Neural cell (in vitro differentiated cells): ENCODE measurements around the gene STAT3. TPM values are rescaled to one million over a fixed set of nuclear protein-coding genes. Genes with fewer than 3 reads are reported as not detected.
"Not testable (repeated sequence)": the region's sequence is repeated elsewhere in the genome, so short reads cannot be mapped to it uniquely, and the experiment has no call there.

Experiments used
- H2AFZ ChIP-seq: fragments of 200-600, 300-800 bp; sonication (generic), shearing (Covaris generic); 2 replicates; pipeline ENCODE4 v1.6.0; 2014; ENCODE audit warnings: low read depth, mild to moderate bottlenecking, antibody characterized with exemption, low read length, moderate library complexity
- H3F3A ChIP-seq: fragments of 200-600 bp; shearing (Covaris generic); 2 replicates; pipeline ENCODE4 v1.6.1; 2016; ENCODE audit warnings: mild to moderate bottlenecking, moderate library complexity, mixed read lengths, antibody characterized with exemption, low read length; ENCODE audit not compliant: insufficient read depth, poor library complexity, severe bottlenecking
- H3K27ac ChIP-seq: fragments of 200-600, 300-800 bp; sonication (generic), shearing (Covaris generic); 2 replicates; pipeline ENCODE4 v1.5.1; 2014; ENCODE audit warnings: mild to moderate bottlenecking, low read length, moderate library complexity
- H3K27me3 ChIP-seq: fragments of 300-800, 200-600 bp; sonication (generic), shearing (Covaris generic); 2 replicates; pipeline ENCODE4 v1.6.0; 2014; ENCODE audit warnings: mild to moderate bottlenecking, low read depth, low read length, moderate library complexity; ENCODE audit not compliant: insufficient read depth
- H3K36me3 ChIP-seq: fragments of 300-800, 200-600 bp; sonication (generic), shearing (Covaris generic); 2 replicates; pipeline ENCODE4 v1.5.1; 2014; ENCODE audit warnings: mild to moderate bottlenecking, antibody characterized with exemption, low read length, moderate library complexity; ENCODE audit not compliant: insufficient read depth
- H3K4me2 ChIP-seq: fragments of 300-800, 200-600 bp; sonication (generic), shearing (Covaris generic); 2 replicates; pipeline ENCODE4 v1.6.0; 2014; ENCODE audit warnings: mild to moderate bottlenecking, low read length
- H3K4me3 ChIP-seq: fragments of 300-800, 200-600 bp; sonication (generic), shearing (Covaris generic); 2 replicates; pipeline ENCODE4 v1.5.1; 2014; ENCODE audit warnings: mild to moderate bottlenecking, low read length, moderate library complexity
- H3K79me2 ChIP-seq: fragments of 200-600 bp; shearing (Covaris generic); replicated peaks from 2 replicates; pipeline ENCODE4 v1.6.0; 2014; ENCODE audit warnings: mild to moderate bottlenecking, low read length, moderate library complexity; ENCODE audit not compliant: insufficient read depth
- H3K9ac ChIP-seq: fragments of 300-800, 200-600 bp; sonication (generic), shearing (Covaris generic); 2 replicates; pipeline ENCODE4 v1.6.1; 2016; ENCODE audit warnings: mild to moderate bottlenecking, low read length, mixed read lengths
- H3K9me2 ChIP-seq: fragments of 200-600 bp; shearing (Covaris generic); 2 replicates; pipeline ENCODE4 v1.6.1; 2016; ENCODE audit warnings: mild to moderate bottlenecking, low read length, mixed read lengths; ENCODE audit not compliant: insufficient read depth
- H3K9me3 ChIP-seq: fragments of 200-600, 300-800 bp; sonication (generic), shearing (Covaris generic); 2 replicates; pipeline ENCODE4 v1.6.1; 2016; ENCODE audit warnings: mild to moderate bottlenecking, mixed run types, low read length, moderate library complexity, mixed read lengths
- H4K20me1 ChIP-seq: fragments of 200-600 bp; shearing (Covaris generic); 2 replicates; pipeline ENCODE4 v1.6.1; 2016; ENCODE audit warnings: mild to moderate bottlenecking, mixed run types; ENCODE audit not compliant: insufficient read depth
- EP300 ChIP-seq: fragments of 450-650 bp; conservative IDR thresholded peaks from 2 replicates; pipeline ENCODE4 v1.6.1; 2014; ENCODE audit warnings: antibody characterized with exemption, mild to moderate bottlenecking, moderate library complexity; ENCODE audit not compliant: poor library complexity, severe bottlenecking
- MXI1 ChIP-seq: fragments of 450-650 bp; conservative IDR thresholded peaks from 2 replicates; pipeline ENCODE4 v1.6.1; 2014; ENCODE audit warnings: antibody characterized with exemption, mild to moderate bottlenecking; ENCODE audit not compliant: poor library complexity, severe bottlenecking
- POLR2AphosphoS5 ChIP-seq: IDR thresholded peaks from 2 replicates; pipeline ENCODE4 v1.6.1; 2012
- RAD21 ChIP-seq: fragments of 450-650 bp; conservative IDR thresholded peaks from 2 replicates; pipeline ENCODE4 v1.6.1; 2014; ENCODE audit warnings: antibody characterized with exemption, mild to moderate bottlenecking, moderate library complexity
- REST ChIP-seq: IDR thresholded peaks from 2 replicates; pipeline ENCODE4 v1.6.1; 2012; ENCODE audit warnings: borderline replicate concordance
- SMC3 ChIP-seq: fragments of 450-650 bp; conservative IDR thresholded peaks from 2 replicates; pipeline ENCODE4 v1.6.1; 2014; ENCODE audit warnings: antibody characterized with exemption, mild to moderate bottlenecking, moderate library complexity; ENCODE audit not compliant: poor library complexity
- polyA plus RNA-seq: library from polyadenylated mRNA; depleted of rRNA; stranded (reverse); fragments of >200 nt; gene quantifications from 2 replicates; pipeline ENCODE4 v1.2.3, GENCODE V29; 2014
- TF ChIP-seq, protein P1 (sequence below): fragments of 450-650 bp; IDR thresholded peaks from 2 replicates; pipeline ENCODE4 v1.5.1; 2014; ENCODE audit warnings: antibody characterized with exemption, mild to moderate bottlenecking, moderate library complexity; ENCODE audit not compliant: poor library complexity, severe bottlenecking

STAT3 gene
- polyA plus RNA-seq, 1 donor from 2014 or later = 24.2 TPM

DNA sequence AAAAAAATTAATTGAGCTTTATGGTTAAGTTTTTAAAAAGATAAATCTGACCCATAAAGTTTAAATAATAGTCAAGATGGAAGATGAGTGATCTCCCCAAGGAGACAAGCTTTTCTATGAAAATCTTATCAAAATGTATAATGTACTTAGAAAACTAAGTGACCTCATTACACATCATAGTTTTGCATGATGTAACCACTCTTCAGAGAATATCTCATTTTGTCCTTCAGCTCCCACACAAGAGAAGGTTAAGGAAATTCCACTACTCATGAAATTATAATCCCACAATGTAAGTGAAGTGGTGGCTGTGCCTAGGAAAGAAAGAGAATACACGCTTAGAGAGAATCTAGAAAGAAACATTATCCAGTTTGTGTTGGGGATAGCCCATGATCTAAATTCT lies 14.3 kb downstream of the STAT3 start:
- no peaks in the 10 kb centered on the region for H3F3A ChIP-seq
- H4K20me1 ChIP-seq = no peaks in the 10 kb centered on the region

DNA sequence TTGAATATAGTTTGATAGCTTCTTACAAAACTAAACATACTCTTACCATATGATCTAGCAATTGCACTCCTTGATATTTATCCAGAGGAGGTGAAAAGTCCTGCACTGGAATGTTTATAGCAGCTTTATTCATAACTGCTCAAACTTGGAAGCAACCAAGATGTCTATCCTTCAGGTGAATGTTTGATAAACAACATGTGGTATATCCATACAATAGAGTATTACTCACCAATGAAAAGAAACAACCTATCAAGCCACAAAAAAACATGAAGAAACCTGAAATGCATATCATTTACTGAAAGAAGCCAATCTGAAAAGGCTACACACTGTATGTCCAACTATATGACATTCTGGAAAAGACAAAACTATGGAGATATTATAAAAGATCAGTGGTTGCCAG lies 16.1 kb downstream of the STAT3 start:
- Histone ChIP-seq H3K9me2 (no peaks in the 10 kb centered on the region), H3K4me3 (no peak overlapping the region), H3K9ac (no peak overlapping the region), H4K20me1 (no peaks in the 10 kb centered on the region), H3K27ac (no peak overlapping the region), H3K36me3 (no peaks in the 10 kb centered on the region), H3K4me2 (no peak overlapping the region), H3F3A (no peaks in the 10 kb centered on the region), H2AFZ (no peak overlapping the region), H3K79me2 (peaks cover 6% of the 10 kb centered on the region), H3K27me3 (no peaks in the 10 kb centered on the region), H3K9me3 (no peaks in the 10 kb centered on the region)
- TF ChIP-seq REST (no peak), SMC3 (no peak), EP300 (no peak), RAD21 (no peak)
- TF ChIP-seq, protein P1, sequence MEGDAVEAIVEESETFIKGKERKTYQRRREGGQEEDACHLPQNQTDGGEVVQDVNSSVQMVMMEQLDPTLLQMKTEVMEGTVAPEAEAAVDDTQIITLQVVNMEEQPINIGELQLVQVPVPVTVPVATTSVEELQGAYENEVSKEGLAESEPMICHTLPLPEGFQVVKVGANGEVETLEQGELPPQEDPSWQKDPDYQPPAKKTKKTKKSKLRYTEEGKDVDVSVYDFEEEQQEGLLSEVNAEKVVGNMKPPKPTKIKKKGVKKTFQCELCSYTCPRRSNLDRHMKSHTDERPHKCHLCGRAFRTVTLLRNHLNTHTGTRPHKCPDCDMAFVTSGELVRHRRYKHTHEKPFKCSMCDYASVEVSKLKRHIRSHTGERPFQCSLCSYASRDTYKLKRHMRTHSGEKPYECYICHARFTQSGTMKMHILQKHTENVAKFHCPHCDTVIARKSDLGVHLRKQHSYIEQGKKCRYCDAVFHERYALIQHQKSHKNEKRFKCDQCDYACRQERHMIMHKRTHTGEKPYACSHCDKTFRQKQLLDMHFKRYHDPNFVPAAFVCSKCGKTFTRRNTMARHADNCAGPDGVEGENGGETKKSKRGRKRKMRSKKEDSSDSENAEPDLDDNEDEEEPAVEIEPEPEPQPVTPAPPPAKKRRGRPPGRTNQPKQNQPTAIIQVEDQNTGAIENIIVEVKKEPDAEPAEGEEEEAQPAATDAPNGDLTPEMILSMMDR = no peak

More for the DNA sequence above, 14.3 kb downstream of the STAT3 start:
- Histone ChIP-seq H3K9ac (no peak overlapping the region), H2AFZ (no peak overlapping the region), H3K36me3 (no peaks in the 10 kb centered on the region), H3K4me3 (no peak overlapping the region), H3K27me3 (no peaks in the 10 kb centered on the region), H3K9me3 (no peaks in the 10 kb centered on the region), H3K79me2 (peaks cover 6% of the 10 kb centered on the region), H3K27ac (no peak overlapping the region), H3K4me2 (no peak overlapping the region), H3K9me2 (no peaks in the 10 kb centered on the region)
- TF ChIP-seq POLR2AphosphoS5 = no peak
- no peak for TF ChIP-seq MXI1

GRCh38 chr17:42368797-42369561 lies 19.3 kb downstream of the STAT3 start:
- not testable (repeated sequence) for H3K9me3 ChIP-seq, H3K79me2 ChIP-seq, H3F3A ChIP-seq, H2AFZ ChIP-seq, H3K4me2 ChIP-seq, H3K27ac ChIP-seq, H4K20me1 ChIP-seq, H3K9me2 ChIP-seq, H3K36me3 ChIP-seq, H3K27me3 ChIP-seq, H3K4me3 ChIP-seq, H3K9ac ChIP-seq

DNA sequence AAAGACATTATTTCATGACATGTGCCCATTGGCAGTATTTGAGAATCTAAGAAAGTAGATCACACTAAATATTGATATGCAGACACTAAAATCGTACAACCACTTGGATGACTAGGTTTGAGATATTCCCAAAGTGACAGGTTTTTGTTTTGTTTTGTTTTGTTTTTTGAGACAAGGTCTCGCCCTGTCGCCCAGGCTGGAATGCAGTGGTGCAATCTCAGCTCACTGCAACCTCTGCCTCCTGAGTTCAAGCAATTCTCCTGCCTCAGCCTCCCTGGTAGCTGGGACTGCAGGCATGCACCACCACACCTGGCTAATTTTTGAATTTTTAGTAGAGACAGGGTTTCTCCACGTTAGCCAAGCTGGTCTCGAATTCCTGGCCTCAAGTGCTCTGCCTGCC lies 19.9 kb downstream of the STAT3 start:
- H3F3A ChIP-seq, H3K27me3 ChIP-seq, H3K9me2 ChIP-seq, H3K4me3 ChIP-seq, H3K4me2 ChIP-seq, H2AFZ ChIP-seq, H3K9ac ChIP-seq, H4K20me1 ChIP-seq, H3K27ac ChIP-seq, H3K36me3 ChIP-seq, H3K9me3 ChIP-seq, H3K79me2 ChIP-seq: not testable (repeated sequence)

DNA sequence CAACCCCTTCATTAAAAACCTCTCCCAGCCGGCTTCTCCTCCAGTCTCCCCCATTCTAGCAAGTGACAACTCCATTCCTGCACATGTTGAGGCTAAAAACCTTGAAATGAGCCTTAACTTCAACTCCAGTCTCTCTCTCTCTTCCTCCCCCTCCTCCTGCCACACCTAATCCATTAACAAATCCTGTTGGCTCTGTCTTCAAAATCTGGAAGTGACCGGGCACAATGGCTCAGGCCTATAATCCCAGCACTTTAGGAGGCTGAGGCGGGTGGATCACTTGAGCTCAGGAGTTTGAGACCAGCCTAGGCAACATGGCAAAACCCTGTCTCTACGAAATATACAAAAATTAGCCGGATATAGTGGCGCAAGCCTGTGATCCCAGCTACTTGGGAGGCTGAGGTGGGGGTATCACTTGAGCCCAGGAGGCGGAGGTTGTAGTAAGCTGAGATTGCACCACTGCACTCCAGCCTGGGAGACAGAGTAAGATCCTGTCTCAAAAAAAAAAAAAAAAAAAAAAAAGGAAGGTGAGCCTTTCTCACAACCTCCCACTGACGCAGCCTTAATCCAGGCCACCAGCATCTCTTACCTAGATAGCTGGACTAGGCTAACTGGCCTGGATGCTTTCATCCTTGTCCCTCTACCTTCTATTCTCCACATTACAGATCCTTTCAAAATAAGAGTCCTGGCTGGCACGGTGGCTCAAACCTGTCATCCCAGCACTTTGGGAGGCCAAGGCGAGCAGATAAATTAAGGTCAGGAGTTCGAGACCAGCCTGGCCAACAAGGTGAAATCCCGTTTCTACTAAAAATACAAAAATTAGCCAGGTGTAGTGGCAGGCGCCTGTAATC lies 21.8 kb downstream of the STAT3 start:
- not testable (repeated sequence) for H3F3A ChIP-seq, H3K9me3 ChIP-seq, H3K9me2 ChIP-seq, H3K79me2 ChIP-seq, H4K20me1 ChIP-seq, H2AFZ ChIP-seq, H3K27ac ChIP-seq, H3K27me3 ChIP-seq, H3K4me2 ChIP-seq, H3K36me3 ChIP-seq, H3K9ac ChIP-seq, H3K4me3 ChIP-seq
